Activated CD8-positive, alpha-beta memory T cell treated with anti-CD3 and anti-CD28 coated beads, Interleukin-2, amount 10 ng/mL, durations not matched to agents 7 days and 5 days (primary cell): ENCODE results near the gene CROCC2. TPM values are rescaled to one million over a fixed set of nuclear protein-coding genes. Genes with fewer than 3 reads are reported as not detected.

ENCODE experiments used
- ATAC-seq: fragments of 150-1000 bp; cut with Tn5 transposase; one replicate; pipeline ENCODE4 v1.10.0; 2021; ENCODE audit warnings: moderate library complexity
- CTCF ChIA-PET: fragments of 350-600 bp; sonication (Branson Sonifier 250); formaldehyde crosslinking; loops from one replicate; lab custom pipeline; 2021; ENCODE audit warnings: antibody characterized with exemption; lab: Charles Lee
- DNase-seq: peaks from one replicate; pipeline ENCODE4 v3.0.0-alpha.2; 2020
- H3K27ac Mint-ChIP-seq: one replicate; pipeline ENCODE4 v1.8.0; 2021; ENCODE audit warnings: mild to moderate bottlenecking, mixed read lengths
- H3K27me3 Mint-ChIP-seq: one replicate; pipeline ENCODE4 v1.8.0; 2021; ENCODE audit warnings: mixed read lengths
- H3K36me3 Mint-ChIP-seq: one replicate; pipeline ENCODE4 v1.8.0; 2021; ENCODE audit warnings: mild to moderate bottlenecking, mixed read lengths
- H3K4me1 Mint-ChIP-seq: one replicate; pipeline ENCODE4 v1.8.0; 2021; ENCODE audit warnings: mixed read lengths
- H3K4me3 Mint-ChIP-seq: one replicate; pipeline ENCODE4 v1.8.0; 2021; ENCODE audit warnings: mild to moderate bottlenecking, moderate library complexity, mixed read lengths
- H3K9me3 Mint-ChIP-seq: one replicate; pipeline ENCODE4 v1.8.0; 2022; ENCODE audit warnings: low read depth, mixed read lengths
- total RNA-seq, 2 experiments: library from RNA; stranded (reverse); gene quantifications; one replicate each; pipeline ENCODE4 v1.2.3, GENCODE V29; 2021

CROCC2 gene
- total RNA-seq, 2 experiments from 2014 or later: not detected

DNA sequence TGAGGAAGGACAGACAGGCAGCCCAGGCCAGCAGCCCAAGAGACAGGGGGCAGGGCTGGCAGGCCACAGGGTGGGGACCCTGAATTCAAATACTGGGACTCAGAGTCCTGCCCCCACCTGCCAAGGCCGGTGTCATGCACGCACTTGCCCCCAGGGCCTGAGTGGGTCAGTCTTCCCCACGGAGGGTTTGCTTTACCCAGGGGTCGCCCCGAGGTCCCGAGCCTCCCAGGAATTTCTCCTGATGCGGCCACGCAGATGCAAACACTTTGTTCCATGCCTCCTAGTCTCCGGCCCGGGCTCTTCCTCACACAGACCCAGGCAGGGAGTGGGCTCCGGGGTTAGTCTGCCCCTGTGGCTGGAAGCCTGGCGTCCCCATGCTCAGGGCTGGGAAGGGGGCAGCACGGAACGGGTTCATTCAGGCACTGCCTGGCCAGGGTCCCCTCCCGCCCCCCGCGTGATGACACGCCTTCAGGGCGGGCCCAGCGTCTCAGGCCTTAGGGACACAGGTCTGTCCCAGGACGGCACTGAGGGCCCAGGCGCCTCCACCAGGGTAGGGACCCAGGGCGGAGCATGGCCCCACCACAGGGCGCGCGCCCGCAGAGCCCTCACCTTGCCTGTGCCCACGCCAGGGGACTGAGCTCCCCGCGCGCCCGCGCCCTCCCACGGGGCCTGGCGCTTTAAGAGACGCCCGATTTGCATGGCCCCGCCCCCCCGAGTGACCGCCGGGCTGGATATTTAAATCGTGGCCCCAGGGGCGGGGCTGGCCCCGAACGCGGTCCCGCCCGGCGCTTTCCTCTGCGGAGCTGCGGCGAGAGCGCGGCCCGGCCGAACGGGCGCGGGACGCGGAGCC lies 91.9 kb downstream of the CROCC2 start, which contains the start of gene SNED1:
SNED1 (plus strand) TSS at position 763 of the 850 bp plus-strand sequence. CDS start 220 bp downstream, outside the sequence.
- peak; percentile 57 for DNase-seq
- Mint-ChIP-seq H3K4me1 (peaks cover 2% of the 10 kb centered on the region), H3K27ac (no peak within 1 kb of the TSS), H3K4me3 (no peak within 1 kb of the TSS), H3K36me3 (no peaks in the 10 kb centered on the region), H3K9me3 (no peaks in the 10 kb centered on the region), H3K27me3 (peaks cover 20% of the 10 kb centered on the region)
- ATAC-seq: peak; percentile 75
- CTCF ChIA-PET: no interaction called here

DNA sequence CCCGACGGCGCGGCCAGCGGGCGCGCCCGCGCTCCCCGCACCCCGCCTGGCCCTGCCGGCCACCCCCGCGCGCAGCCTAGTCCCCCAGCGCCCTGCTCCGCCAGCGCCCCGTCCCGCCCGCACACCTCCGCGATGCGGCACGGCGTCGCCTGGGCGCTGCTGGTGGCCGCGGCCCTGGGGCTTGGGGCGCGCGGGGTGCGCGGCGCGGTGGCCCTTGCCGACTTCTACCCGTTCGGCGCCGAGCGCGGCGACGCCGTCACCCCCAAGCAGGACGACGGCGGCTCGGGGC lies 92.5 kb downstream of the CROCC2 start:
- H3K27me3 Mint-ChIP-seq: peaks cover 20% of the 10 kb centered on the region
- H3K27ac Mint-ChIP-seq: no peak overlapping the region
- DNase-seq (peak; percentile 19), ATAC-seq (peak; percentile 31)
- no peaks in the 10 kb centered on the region for H3K9me3 Mint-ChIP-seq
- no peaks in the 10 kb centered on the region for H3K36me3 Mint-ChIP-seq
- peaks cover 2% of the 10 kb centered on the region for H3K4me1 Mint-ChIP-seq
- no peak overlapping the region for H3K4me3 Mint-ChIP-seq
- CTCF ChIA-PET: no interaction called here

DNA sequence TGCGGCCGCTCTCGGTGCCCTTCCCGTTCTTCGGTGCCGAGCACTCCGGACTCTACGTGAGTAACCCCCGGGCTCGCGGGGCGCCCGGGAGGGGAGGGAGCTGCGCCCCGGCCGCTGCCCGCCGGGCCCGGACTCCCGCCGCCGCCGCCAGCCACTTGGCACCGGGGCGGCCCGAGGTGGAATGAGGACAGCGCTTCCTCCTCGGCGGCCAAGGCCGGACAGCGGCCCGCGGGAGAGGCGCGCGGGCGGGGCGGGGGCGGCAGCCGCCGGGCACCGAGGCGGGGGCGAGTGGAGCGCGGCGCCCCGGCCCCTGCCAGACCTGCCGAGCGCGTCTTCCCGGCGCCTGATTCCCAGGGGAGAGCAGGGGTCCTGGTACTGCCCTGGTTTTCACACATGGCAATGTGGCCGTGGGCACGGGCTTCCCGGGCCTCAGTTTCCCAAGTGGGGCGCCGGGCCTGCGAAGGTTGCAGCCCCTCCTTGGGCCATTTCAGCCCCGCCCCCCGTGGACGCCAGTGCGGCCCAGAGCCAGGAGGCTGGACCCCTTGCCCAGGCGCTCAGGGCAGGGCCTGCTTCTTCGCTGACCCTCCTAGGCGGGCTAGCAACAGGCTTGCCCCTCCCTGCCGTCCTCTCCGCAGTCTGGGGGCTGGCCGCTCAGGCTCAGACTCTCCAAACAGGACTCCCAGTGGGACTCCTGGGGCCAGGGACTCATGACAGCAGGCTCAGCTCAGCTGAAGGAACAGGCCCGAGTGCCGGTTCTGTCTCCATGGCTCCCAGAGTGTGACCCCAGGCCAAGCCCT lies 93.1 kb downstream of the CROCC2 start:
- Mint-ChIP-seq H3K4me1 (peaks cover 2% of the 10 kb centered on the region), H3K4me3 (no peak overlapping the region), H3K36me3 (no peaks in the 10 kb centered on the region), H3K27ac (no peak overlapping the region), H3K27me3 (peaks cover 20% of the 10 kb centered on the region), H3K9me3 (peaks cover 4% of the 10 kb centered on the region)
- ATAC-seq: no peak
- peak; percentile 36 for DNase-seq
- CTCF ChIA-PET: no interaction called here

DNA sequence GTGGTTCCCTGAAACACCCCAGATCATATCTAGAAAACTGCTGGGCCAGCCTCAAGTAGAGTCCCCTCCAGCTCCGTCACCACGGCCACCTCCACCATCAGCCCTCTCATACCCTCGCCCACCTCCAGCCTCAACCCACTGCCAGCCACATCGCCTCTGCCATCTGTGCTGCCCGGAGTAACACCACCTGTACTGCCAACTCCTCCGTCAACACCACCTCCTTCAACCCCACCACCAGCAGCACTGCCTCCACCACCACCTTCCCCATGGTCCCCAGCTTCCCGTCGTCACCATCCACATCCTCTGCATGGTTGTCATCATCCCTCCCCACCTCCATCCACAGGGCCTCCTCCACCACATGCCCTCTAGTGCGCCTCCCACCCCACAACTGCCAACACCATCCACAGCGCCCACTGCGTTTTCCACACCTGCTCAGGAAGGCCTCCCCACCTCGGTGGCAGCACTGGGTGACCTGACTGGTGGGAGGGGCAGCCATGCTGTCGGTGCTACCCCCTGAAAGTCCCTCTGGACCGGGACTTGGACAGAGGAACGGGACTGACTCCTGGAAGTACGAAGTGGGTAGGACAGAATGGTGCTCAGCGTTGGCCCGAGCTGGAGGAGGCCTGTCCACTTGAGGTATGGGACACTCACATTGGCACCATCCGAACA lies 93.9 kb downstream of the CROCC2 start:
- Mint-ChIP-seq H3K9me3 (peaks cover 4% of the 10 kb centered on the region), H3K4me3 (no peak overlapping the region), H3K27ac (no peak overlapping the region), H3K36me3 (no peaks in the 10 kb centered on the region), H3K27me3 (peaks cover 20% of the 10 kb centered on the region), H3K4me1 (peaks cover 2% of the 10 kb centered on the region)
- ATAC-seq: no peak
- peak; percentile 35 for DNase-seq
- CTCF ChIA-PET: no interaction called here

DNA sequence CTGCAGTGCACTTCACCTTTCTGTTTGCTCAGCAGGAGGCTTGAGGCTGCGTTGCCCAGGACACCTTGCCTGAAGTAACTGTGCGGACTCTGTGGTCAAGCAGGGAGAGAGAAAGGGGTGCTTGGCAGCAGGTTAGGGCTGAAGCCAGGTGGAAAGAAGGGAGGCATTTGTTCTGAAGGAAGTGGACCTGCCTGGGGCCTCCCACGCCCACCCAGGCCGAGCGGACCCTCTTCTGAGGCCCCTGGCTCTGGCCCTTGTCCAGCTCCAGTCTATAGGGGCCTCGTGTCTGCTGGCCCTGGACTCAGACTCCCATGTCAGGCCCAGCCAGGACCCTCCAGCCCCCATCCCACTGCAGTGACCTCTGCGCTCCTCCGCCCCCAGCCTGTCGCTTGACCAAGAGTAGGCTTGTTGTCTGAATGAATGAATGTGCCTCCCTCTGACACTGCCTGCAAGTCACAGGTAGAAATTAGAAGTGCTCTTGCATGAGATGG lies 94.7 kb downstream of the CROCC2 start:
- H3K4me1 Mint-ChIP-seq: peaks cover 2% of the 10 kb centered on the region
- H3K36me3 Mint-ChIP-seq: no peaks in the 10 kb centered on the region
- DNase-seq (peak; percentile 28), ATAC-seq (no peak)
- H3K27ac Mint-ChIP-seq: no peak overlapping the region
- H3K27me3 Mint-ChIP-seq: peaks cover 25% of the 10 kb centered on the region
- no peak overlapping the region for H3K4me3 Mint-ChIP-seq
- CTCF ChIA-PET: no interaction called here
- peaks cover 10% of the 10 kb centered on the region for H3K9me3 Mint-ChIP-seq

DNA sequence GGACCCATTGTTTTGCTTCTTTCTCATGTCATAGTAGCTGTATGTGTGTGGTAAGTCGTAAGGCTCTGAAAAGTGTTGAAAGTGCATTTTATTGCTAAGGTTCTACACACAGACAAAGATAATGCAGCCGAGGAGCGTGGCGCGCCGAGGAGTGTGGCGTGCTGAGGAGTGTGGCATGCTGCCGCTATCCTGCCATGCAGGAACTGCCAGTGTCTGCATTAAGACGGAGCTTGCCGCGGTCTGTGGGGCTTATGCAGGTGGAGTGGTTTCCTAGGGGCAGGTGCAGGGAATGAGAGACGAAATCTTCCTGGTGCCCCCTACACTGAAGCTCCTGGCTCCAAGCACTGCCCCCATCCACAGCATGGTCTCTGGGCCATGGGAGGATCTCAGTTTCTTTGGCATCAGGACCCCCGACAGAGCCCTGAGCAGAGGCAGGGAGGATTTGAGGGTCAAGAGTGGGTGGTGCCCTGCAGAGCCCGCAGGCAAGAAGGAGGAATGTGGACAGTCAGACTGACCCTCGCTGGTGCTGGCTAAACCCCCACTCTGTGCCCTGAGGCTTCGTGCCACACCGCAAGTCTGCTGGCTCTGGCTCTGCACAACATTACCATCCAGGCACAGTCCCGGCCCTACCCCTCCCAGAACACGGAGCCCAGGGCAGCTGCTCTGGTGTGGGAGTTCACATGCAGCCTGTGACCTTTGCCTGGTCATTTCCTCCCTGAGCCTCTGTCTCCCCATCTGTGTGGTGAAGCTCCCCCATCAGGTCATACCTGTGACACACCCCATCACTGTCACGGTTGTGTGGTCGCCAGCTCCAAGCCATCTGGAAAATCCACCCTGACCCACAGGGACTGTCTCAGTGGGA lies 95.5 kb downstream of the CROCC2 start:
- Mint-ChIP-seq H3K27me3 (peaks cover 27% of the 10 kb centered on the region), H3K36me3 (no peaks in the 10 kb centered on the region), H3K27ac (no peak overlapping the region), H3K4me1 (peaks cover 2% of the 10 kb centered on the region), H3K4me3 (no peak overlapping the region), H3K9me3 (peaks cover 13% of the 10 kb centered on the region)
- ATAC-seq (no peak), DNase-seq (peak; percentile 37)
- CTCF ChIA-PET: no interaction called here

DNA sequence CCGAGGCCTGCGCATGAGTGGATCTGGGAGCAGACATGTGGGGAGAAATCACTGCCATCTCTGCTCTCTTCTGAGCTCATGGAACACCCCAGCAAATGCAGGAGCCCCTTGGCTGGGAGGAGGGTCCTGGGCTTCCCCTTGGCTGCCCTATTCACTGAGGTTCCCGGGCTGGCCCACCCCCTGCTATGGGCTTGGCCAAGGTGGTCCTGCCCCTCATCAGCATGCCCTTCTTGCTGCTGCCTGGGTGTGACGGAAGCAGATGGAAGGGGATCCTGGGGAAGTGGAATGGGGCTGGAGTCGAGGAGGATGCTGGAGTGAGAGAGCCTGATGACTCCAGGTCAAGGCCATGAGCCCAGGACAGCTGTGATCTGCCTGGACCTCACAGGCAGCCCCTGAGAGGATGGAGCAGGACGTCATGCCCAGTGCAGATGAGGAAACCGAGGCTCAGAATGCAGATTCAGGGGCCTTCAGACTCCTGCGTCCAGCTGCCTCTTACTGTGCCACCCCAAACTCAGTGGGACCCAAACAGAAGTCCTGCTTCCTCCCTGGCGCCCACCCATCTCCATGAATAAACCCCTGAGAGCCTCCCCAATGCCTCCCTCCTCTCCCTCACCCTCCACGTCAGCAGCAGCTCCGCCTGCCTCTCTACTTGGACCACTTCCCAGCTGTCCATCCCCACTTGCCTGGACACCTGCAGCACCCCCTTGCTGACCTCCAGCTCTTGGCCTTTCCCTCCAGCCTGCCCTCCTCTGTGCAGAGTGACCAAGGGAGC lies 96.3 kb downstream of the CROCC2 start:
- H3K4me3 Mint-ChIP-seq: no peak overlapping the region

DNA sequence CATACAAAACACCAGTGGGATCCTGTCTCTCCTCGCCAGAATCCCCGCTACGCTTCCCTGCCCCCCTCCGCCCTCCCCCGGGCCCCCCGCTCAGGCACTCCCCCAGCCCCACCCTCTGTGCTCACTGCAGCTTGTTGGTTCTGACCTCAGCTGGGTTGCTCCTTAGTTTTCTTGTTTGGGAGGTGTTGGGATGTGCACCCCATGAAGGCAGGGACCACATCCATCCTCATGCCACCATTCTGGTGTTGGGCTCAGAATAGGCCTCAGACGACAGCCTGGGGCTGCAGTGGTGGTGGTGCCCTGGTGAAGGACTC lies 96.9 kb downstream of the CROCC2 start:
- Mint-ChIP-seq H3K36me3 (no peaks in the 10 kb centered on the region), H3K4me1 (no peaks in the 10 kb centered on the region), H3K4me3 (no peak overlapping the region), H3K9me3 (peaks cover 13% of the 10 kb centered on the region), H3K27me3 (peaks cover 21% of the 10 kb centered on the region), H3K27ac (no peak overlapping the region)
- DNase-seq (no peak), ATAC-seq (no peak)
- CTCF ChIA-PET: no interaction called here

More for the DNA sequence above, 96.3 kb downstream of the CROCC2 start:
- Mint-ChIP-seq H3K36me3 (no peaks in the 10 kb centered on the region), H3K27ac (no peak overlapping the region), H3K4me1 (peaks cover under 1% of the 10 kb centered on the region), H3K27me3 (peaks cover 24% of the 10 kb centered on the region), H3K9me3 (peaks cover 13% of the 10 kb centered on the region)
- DNase-seq (no peak), ATAC-seq (no peak)
- CTCF ChIA-PET: no interaction called here

DNA sequence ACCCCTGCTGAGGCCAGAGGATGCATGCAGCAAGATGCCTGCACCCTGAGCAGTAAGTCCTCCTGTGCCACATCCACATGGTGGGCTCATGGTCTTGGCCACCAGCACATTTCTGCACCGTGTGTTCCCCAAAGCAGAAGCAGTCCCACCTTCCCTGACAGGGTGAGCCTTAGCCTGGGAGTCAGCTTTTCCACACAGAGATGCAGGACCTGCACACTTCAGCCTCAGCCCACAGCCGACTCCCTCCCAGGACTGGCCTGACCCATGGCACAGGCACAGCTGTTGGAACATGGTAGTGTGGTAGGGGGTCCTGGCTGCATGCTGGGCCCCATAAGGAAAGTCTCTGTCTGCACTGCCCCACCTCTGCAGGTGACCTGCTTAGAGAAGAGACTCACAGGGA lies 97.2 kb downstream of the CROCC2 start:
- H3K27me3 Mint-ChIP-seq: peaks cover 21% of the 10 kb centered on the region
- no peak for ATAC-seq
- no peaks in the 10 kb centered on the region for H3K4me1 Mint-ChIP-seq
- peak; percentile 26 for DNase-seq
- H3K36me3 Mint-ChIP-seq: no peaks in the 10 kb centered on the region
- no peak overlapping the region for H3K4me3 Mint-ChIP-seq
- no peak overlapping the region for H3K27ac Mint-ChIP-seq
- H3K9me3 Mint-ChIP-seq: peaks cover 13% of the 10 kb centered on the region
- CTCF ChIA-PET: no interaction called here

DNA sequence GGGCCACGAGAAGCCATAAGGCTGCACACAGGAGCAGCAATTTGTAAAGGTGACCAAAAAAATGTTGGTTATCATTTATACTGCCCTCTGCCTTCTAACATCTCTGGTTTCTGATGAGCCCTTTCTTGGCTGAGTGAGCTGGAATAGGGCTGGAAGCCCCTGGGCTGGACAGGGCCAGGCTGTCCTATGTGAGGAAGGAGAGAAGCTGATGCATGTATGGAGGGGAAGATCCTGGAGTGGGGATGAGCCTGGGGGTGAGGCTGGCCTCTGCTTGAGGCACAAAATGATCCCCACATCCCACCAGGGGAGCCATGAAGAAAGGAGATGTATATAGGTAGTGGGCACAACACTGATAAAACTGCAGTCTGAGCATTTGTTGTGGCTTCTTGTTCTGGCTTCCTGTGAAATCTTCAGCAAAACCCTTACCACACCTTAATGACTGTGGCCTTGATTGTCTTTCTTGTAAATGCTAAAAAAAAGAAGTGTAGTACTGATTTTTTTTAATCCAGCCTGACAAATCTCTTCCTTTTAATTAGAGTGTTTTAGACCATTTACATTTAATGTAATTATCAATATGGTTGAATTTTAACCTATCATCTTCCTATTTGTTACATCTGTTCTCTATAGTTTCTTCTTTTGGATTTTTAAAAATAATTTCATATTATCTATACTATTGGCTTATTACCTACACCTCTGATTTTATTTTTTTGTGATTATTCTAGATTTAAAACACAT lies 97.9 kb downstream of the CROCC2 start:
- no peak overlapping the region for H3K4me3 Mint-ChIP-seq
- no peak for ATAC-seq
- H3K36me3 Mint-ChIP-seq: no peaks in the 10 kb centered on the region

DNA sequence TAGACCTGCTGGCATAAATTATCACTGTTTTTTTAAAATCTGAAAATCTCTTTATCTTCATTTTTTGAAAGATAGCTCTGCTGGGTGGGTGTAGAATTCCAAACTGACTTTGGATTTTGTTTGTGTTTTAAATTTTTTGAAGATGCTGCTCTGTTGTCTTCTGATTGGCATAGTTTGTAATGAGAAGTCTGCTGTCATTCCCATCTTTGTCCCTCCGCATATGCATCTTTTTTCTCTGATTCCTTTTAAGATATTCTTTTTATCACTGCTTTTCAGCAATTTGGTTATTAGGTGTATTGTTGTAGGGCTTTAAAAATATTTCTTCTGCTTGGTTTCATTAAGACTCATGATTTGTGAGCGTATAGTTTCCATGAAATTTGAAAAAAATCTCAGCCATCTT lies 99.4 kb downstream of the CROCC2 start:
- no peak overlapping the region for H3K27ac Mint-ChIP-seq
- H3K9me3 Mint-ChIP-seq: peaks cover 13% of the 10 kb centered on the region
- H3K4me1 Mint-ChIP-seq: peaks cover 8% of the 10 kb centered on the region
- CTCF ChIA-PET: no interaction called here
- DNase-seq: no peak
- ATAC-seq: no peak
- no peaks in the 10 kb centered on the region for H3K36me3 Mint-ChIP-seq
- no peak overlapping the region for H3K4me3 Mint-ChIP-seq
- peaks cover 13% of the 10 kb centered on the region for H3K27me3 Mint-ChIP-seq

More for the DNA sequence above, 97.9 kb downstream of the CROCC2 start:
- CTCF ChIA-PET: no interaction called here
- Mint-ChIP-seq H3K27me3 (peaks cover 24% of the 10 kb centered on the region), H3K27ac (no peak overlapping the region), H3K9me3 (peaks cover 13% of the 10 kb centered on the region), H3K4me1 (peaks cover under 1% of the 10 kb centered on the region)
- DNase-seq: no peak

DNA sequence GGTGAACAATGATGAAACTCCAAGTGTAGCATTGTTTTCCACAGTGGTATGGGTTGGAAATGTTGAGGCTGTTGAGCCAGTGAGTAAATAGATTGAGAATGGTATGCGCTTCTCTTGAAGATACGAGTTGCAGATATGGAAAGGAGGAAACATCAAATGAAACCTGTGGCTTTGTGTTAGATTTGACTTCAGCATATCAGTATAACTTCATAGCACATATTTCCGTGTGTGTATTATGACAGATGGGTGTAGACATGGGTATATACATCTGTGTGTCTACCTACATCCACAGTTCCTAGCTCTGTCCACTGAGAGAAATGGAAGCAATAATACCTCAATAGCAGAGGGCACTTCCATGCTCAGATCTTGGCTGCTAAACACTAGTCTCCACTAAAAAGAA lies 100.3 kb downstream of the CROCC2 start:
- H3K27ac Mint-ChIP-seq: no peak overlapping the region
- DNase-seq (no peak), ATAC-seq (no peak)
- no peaks in the 10 kb centered on the region for H3K36me3 Mint-ChIP-seq
- peaks cover 8% of the 10 kb centered on the region for H3K4me1 Mint-ChIP-seq
- CTCF ChIA-PET: no interaction called here
- peaks cover 13% of the 10 kb centered on the region for H3K27me3 Mint-ChIP-seq
- peaks cover 13% of the 10 kb centered on the region for H3K9me3 Mint-ChIP-seq
- no peak overlapping the region for H3K4me3 Mint-ChIP-seq
